Left renal cortex interstitium (tissue), 4 donors: ENCODE measurements around the gene TMEM204. TPM values are rescaled to one million over a fixed set of nuclear protein-coding genes. Genes with fewer than 3 reads are reported as not detected.

Source experiments
- DNase-seq, 4 donors: peaks; one replicate each; pipeline ENCODE4 v3.0.0-alpha.2; 2013; ENCODE audit warnings: low read depth in 4 of 4, low spot score in 2 of 4, missing footprints in 1 of 4
- polyA plus RNA-seq, 4 donors: library from polyadenylated mRNA; unstranded; fragments of 120-200 nt; gene quantifications; one replicate each; pipeline ENCODE4 v1.2.1, GENCODE V29; 2013; ENCODE audit not compliant: insufficient read length in 4 of 4

Gene TMEM204
- polyA plus RNA-seq, 4 donors: 19.2 to 34.6 (median 22.6) TPM

GRCh38 chr16:1518626-1519135, 14.8 kb upstream of the TMEM204 start:
- DNase-seq: no peak

GRCh38 chr16:1519831-1520230, 13.6 kb upstream of the TMEM204 start:
- no peak for DNase-seq

GRCh38 chr16:1520461-1520860, 13.0 kb upstream of the TMEM204 start:
- DNase-seq: no peak

GRCh38 chr16:1523581-1524245, 9.8 kb upstream of the TMEM204 start:
- DNase-seq: no peak

GRCh38 chr16:1524366-1524765, 9.1 kb upstream of the TMEM204 start:
- DNase-seq: no peak

- no peak for DNase-seq
These were observed 7.4 kb upstream of the TMEM204 start for GRCh38 chr16:1525871-1526607.

GRCh38 chr16:1526608-1527555, 6.6 kb upstream of the TMEM204 start:
- DNase-seq: no peak

GRCh38 chr16:1527836-1528811, 5.3 kb upstream of the TMEM204 start:
- no peak for DNase-seq

- no peak for DNase-seq
These were observed 4.4 kb upstream of the TMEM204 start for GRCh38 chr16:1528921-1529537.

GRCh38 chr16:1530349-1530882, 3.0 kb upstream of the TMEM204 start:
- no peak for DNase-seq

GRCh38 chr16:1530883-1531637, 2.4 kb upstream of the TMEM204 start:
- DNase-seq: no peak

- DNase-seq: no peak
These were observed 1.9 kb upstream of the TMEM204 start for GRCh38 chr16:1531638-1531910.

GRCh38 chr16:1532081-1532760, 1.2 kb upstream of the TMEM204 start:
- DNase-seq: no peak

- DNase-seq: no peak
These were observed 695 bp upstream of the TMEM204 start for GRCh38 chr16:1532771-1533170.

- DNase-seq: no peak
These were observed 855 bp downstream of the TMEM204 start for GRCh38 chr16:1534021-1535020.

- DNase-seq: no peak
These were observed 2.2 kb downstream of the TMEM204 start for GRCh38 chr16:1535391-1536291.
